ENCODE results near the gene MEA1. TPM values are rescaled to one million over a fixed set of nuclear protein-coding genes. Genes with fewer than 3 reads are reported as not detected.

The MEA1 gene
- total RNA-seq, 4 donors from 2014 or later, result 25.0 to 33.5 (median 25.9) TPM

- no peaks in the 10 kb centered on the region for H3K27me3 ChIP-seq
- no peak overlapping the region for H3K27ac ChIP-seq
- ATAC-seq (no peak), DNase-seq (no peak)
- H3K9me3 ChIP-seq, result no peaks in the 10 kb centered on the region
- TF ChIP-seq POLR2A (IDR thresholded peaks at IDR 0.05), result no peak
- no peak for TF ChIP-seq CTCF (IDR thresholded peaks at IDR 0.05 in 4 of 5, conservative IDR thresholded peaks at IDR 0.05 in 1 of 5)
- peaks cover 0 to 17% of the 10 kb centered on the region in 2 donors for H3K36me3 ChIP-seq
- H3K4me3 ChIP-seq, result no peak overlapping the region
- in situ Hi-C loops (cut with MboI; ENCODE audit: low sequenced_read_pairs in 4 of 4), result no loop called here
- H3K4me1 ChIP-seq, result peaks cover under 1 to 6% of the 10 kb centered on the region in 2 donors
- intact Hi-C loops (cut with DNase I; ENCODE audit: low total_unique reads), result no loop called here
Measured at GRCh38 chr6:42993445-42993844, 20.3 kb downstream of the MEA1 start.

GRCh38 chr6:42989923-42990322 lies 23.8 kb downstream of the MEA1 start:
- Histone ChIP-seq H3K27ac (no peak overlapping the region), H3K4me3 (no peak overlapping the region), H3K36me3 (peaks cover 0 to 17% of the 10 kb centered on the region in 2 donors), H3K27me3 (no peaks in the 10 kb centered on the region), H3K4me1 (peaks cover 30 to 34% of the 10 kb centered on the region in 2 donors), H3K9me3 (no peaks in the 10 kb centered on the region)
- in situ Hi-C loops (cut with MboI; ENCODE audit: low sequenced_read_pairs in 4 of 4), result no loop called here
- intact Hi-C loops (cut with DNase I; ENCODE audit: low total_unique reads), result no loop called here
- ATAC-seq, result no peak
- DNase-seq, result no peak
- TF ChIP-seq POLR2A (IDR thresholded peaks at IDR 0.05), result no peak
- no peak for TF ChIP-seq CTCF (IDR thresholded peaks at IDR 0.05 in 4 of 5, conservative IDR thresholded peaks at IDR 0.05 in 1 of 5)

DNA sequence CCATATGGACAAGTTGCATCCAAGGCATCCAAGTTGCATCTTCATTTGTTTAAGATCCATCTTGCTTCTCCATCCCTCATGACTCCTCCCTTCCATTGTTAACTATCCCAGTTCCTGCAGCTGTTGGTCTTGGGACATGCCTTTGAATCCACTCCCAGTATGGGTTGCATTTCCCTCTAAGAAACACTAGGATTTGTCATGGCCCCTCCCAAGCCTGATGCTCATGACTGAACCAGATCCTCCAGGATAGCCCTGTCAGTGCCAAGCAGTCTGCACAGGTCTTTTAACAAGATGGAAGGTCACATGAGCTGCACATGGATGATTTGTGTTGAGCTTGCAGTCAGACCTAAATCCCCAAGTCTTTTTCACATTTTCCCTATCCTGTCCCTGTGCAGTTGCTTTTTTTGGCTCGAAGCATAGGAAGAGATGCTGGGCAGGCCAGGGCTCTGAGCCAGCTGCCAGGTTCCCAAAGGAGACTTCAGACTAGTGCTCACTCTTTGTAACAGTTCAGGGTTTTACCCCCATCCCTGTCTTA lies 25.2 kb downstream of the MEA1 start:
- no peak for TF ChIP-seq POLR2A (IDR thresholded peaks at IDR 0.05)
- in situ Hi-C loops (cut with MboI; ENCODE audit: low sequenced_read_pairs in 4 of 4) (no loop called here), intact Hi-C loops (cut with DNase I; ENCODE audit: low total_unique reads) (no loop called here)
- Histone ChIP-seq H3K4me1 (peaks cover 34 to 41% of the 10 kb centered on the region in 2 donors), H3K9me3 (no peaks in the 10 kb centered on the region), H3K27ac (no peak overlapping the region), H3K36me3 (peaks cover 0 to 14% of the 10 kb centered on the region in 2 donors), H3K4me3 (no peak overlapping the region), H3K27me3 (no peaks in the 10 kb centered on the region)
- peak in 1 of 2 donors; percentile 31 for DNase-seq
- ATAC-seq, result no peak

DNA sequence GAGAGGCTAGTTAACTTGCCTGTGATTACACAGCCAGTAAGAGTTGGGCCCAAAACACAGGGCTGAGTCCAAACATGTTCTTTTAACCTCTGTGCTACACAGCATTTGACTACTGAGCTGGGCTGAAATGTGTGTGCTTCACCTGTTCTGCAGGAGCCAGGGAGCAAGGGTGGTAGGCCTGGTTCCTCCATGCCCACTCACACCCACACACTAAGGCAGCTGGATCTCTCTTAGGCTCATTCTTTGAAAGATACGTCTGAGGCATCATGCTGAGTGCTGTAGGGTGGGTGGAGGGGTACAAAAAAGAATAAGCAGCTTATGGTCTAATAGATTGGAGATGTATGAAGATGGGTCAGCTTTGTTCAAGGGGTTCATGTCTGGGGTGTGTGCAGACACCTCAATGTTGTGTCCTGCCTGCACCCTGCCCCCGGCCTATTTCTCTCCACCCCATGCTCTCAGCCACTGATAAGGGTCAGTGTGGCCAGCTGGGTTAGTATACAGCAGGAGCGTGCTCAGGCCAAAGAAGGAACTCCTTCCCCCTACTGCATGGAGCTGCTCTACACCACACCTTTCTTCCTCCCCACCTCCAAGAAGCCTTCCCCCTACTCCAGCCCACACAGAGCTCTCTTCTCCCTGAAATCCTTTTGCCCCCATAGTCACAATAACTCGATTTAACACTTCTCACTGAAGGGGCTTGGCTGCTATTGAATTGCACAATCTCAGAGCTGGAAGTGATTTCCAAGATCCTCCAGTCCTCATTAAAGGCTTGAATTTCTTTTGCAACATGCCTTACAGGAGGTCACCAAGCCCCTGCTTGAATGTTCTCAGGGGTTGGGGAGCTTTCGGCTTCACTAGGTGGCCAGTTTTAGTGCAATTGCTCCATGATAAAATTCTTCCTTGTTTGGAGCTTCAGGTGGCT lies 26.0 kb downstream of the MEA1 start:
- Histone ChIP-seq H3K4me1 (peaks cover 34 to 41% of the 10 kb centered on the region in 2 donors), H3K27me3 (no peaks in the 10 kb centered on the region), H3K36me3 (peaks cover 0 to 14% of the 10 kb centered on the region in 2 donors), H3K9me3 (no peaks in the 10 kb centered on the region), H3K27ac (no peak overlapping the region), H3K4me3 (no peak overlapping the region)
- in situ Hi-C loops (cut with MboI; ENCODE audit: low sequenced_read_pairs in 4 of 4) (no loop called here), intact Hi-C loops (cut with DNase I; ENCODE audit: low total_unique reads) (no loop called here)
- ATAC-seq (no peak), DNase-seq (no peak)
- TF ChIP-seq CTCF (IDR thresholded peaks at IDR 0.05 in 4 of 5, conservative IDR thresholded peaks at IDR 0.05 in 1 of 5) (no peak), POLR2A (IDR thresholded peaks at IDR 0.05) (no peak)

- H3K27ac ChIP-seq, result peak overlapping the region; percentile 85 to 95 (median 90)
- in situ Hi-C loops (cut with MboI; ENCODE audit: low sequenced_read_pairs in 4 of 4) (no loop called here), intact Hi-C loops (cut with DNase I; ENCODE audit: low total_unique reads) (loop anchor here (2.0 kb wide), 3 partner anchors 28 to 70 kb away; partner anchors contain the start of genes CNPY3 and MEA1)
- no peak for TF ChIP-seq POLR2A (IDR thresholded peaks at IDR 0.05)
- no peak for TF ChIP-seq CTCF (IDR thresholded peaks at IDR 0.05 in 4 of 5, conservative IDR thresholded peaks at IDR 0.05 in 1 of 5)
- no peak for DNase-seq
- H3K4me1 ChIP-seq, result peaks cover 34 to 41% of the 10 kb centered on the region in 2 donors
- peaks cover 0 to 11% of the 10 kb centered on the region in 2 donors for H3K36me3 ChIP-seq
- H3K9me3 ChIP-seq, result no peaks in the 10 kb centered on the region
- H3K4me3 ChIP-seq, result peak overlapping the region; percentile 83 to 89 (median 86)
- peak; percentile 3 to 5 for ATAC-seq
- no peaks in the 10 kb centered on the region for H3K27me3 ChIP-seq
Measured at GRCh38 chr6:42984924-42985475, 28.7 kb downstream of the MEA1 start.
